ENCODE data around the gene IFT172.
A peak's percentile ranks its signal among the peaks of the same experiment; 100 is the strongest.

IFT172 gene

DNA sequence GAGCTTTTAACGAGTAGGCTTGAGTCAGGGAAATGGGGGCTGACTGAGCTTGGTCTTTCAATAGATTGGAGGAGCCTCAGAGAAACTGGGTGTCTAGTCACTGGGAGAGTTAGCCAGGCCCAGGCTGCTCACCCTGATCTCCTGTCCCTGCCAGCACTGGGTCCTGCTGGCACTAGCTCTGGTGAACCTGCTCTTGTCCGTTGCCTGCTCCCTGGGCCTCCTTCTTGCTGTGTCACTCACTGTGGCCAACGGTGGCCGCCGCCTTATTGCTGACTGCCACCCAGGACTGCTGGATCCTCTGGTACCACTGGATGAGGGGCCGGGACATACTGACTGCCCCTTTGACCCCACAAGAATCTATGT lies 46.6 kb downstream of the IFT172 start:
- TF ChIP-seq CTCF (IDR thresholded peaks at IDR 0.05), result no peak
- Histone ChIP-seq H3K4me3 (no peak overlapping the region), H3K27ac (peak overlapping the region in 1 of 2 donors; percentile 37)
- no peak for DNase-seq (ENCODE audit: low spot score)

GRCh38 chr2:27441958-27442919 lies 47.3 kb downstream of the IFT172 start, which contains the start of gene KRTCAP3:
Gene KRTCAP3 (plus strand): TSS chr2:27442381. CDS start chr2:27442413, 32 bp downstream.
- no peak for DNase-seq (ENCODE audit: low spot score)
- Histone ChIP-seq H3K4me3 (peak within 1 kb of the TSS; percentile 20), H3K27ac (peak within 1 kb of the TSS in 1 of 2 donors; percentile 37)
- TF ChIP-seq CTCF (IDR thresholded peaks at IDR 0.05), result no peak

- H3K27ac ChIP-seq, result no peak overlapping the region
- H3K4me3 ChIP-seq, result no peak overlapping the region
- TF ChIP-seq CTCF (IDR thresholded peaks at IDR 0.05), result no peak
- no peak for DNase-seq (ENCODE audit: low spot score)
Observed at GRCh38 chr2:27441226-27441926, 48.2 kb downstream of the IFT172 start.

DNA sequence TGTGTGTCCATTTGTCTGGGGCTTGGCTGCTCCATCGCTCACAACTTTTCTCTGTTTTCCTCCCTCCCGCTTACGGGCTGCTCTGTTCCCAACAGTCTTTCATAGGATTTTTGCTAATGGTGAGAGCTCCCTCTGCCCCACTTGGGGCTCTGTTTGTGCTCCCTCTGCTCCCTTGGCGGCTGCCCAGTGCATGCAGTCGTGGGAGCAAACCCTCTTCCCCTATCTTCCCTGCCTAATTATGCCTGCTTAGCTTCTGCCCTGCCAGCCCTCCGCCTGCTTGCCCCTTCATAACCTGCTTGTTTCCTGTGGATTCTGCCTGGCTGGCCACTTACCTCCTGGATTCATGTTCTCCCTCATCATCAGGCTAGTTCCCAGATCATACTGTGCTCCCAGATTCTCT lies 53.9 kb downstream of the IFT172 start:
- DNase-seq (ENCODE audit: low spot score), result no peak
- TF ChIP-seq CTCF (IDR thresholded peaks at IDR 0.05), result no peak
- H3K4me3 ChIP-seq, result no peak overlapping the region
- no peak overlapping the region for H3K27ac ChIP-seq

DNA sequence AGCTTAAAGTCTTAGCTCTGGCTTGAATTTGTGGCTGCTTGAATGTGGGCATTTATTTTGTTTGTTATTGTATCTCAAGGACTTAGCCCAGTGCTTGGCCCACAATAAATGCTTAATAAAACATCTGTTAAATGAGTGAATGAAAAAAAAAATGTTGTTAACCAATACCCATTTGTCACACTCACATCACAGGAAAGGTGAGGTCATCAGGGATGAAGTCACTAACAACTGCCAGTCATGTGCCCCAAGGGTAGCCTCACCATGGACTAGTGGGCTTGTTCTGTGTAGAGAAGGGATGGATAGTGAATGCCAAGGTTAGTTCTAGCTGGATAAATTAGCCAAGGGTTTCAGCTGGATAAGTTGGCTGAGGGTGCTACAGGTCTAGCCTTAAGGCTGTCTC lies 58.1 kb downstream of the IFT172 start:
- no peak overlapping the region for H3K4me3 ChIP-seq
- DNase-seq (ENCODE audit: low spot score), result no peak
- peak overlapping the region in 1 of 2 donors; percentile 32 for H3K27ac ChIP-seq
- TF ChIP-seq CTCF (IDR thresholded peaks at IDR 0.05), result no peak

- TF ChIP-seq CTCF (IDR thresholded peaks at IDR 0.05), result no peak
- peak overlapping the region; percentile 88 for H3K4me3 ChIP-seq
- DNase-seq (ENCODE audit: low spot score), result peak; percentile 91
- peak overlapping the region; percentile 93 to 98 for H3K27ac ChIP-seq
Observed at GRCh38 chr2:27428978-27429541, 60.5 kb downstream of the IFT172 start.
